HG03280 (cell line): ENCODE measurements around the gene KIF5C.

Experiments
- ATAC-seq: cut with Tn5 transposase; IDR thresholded peaks from one replicate; pipeline ENCODE4 v1.9.1; 2021; ENCODE audit warnings: mild to moderate bottlenecking, moderate library complexity; ENCODE audit not compliant: unreplicated experiment

Gene KIF5C

GRCh38 chr2:149037851-149038250 lies 162.8 kb downstream of the KIF5C start:
- ATAC-seq = no peak

DNA sequence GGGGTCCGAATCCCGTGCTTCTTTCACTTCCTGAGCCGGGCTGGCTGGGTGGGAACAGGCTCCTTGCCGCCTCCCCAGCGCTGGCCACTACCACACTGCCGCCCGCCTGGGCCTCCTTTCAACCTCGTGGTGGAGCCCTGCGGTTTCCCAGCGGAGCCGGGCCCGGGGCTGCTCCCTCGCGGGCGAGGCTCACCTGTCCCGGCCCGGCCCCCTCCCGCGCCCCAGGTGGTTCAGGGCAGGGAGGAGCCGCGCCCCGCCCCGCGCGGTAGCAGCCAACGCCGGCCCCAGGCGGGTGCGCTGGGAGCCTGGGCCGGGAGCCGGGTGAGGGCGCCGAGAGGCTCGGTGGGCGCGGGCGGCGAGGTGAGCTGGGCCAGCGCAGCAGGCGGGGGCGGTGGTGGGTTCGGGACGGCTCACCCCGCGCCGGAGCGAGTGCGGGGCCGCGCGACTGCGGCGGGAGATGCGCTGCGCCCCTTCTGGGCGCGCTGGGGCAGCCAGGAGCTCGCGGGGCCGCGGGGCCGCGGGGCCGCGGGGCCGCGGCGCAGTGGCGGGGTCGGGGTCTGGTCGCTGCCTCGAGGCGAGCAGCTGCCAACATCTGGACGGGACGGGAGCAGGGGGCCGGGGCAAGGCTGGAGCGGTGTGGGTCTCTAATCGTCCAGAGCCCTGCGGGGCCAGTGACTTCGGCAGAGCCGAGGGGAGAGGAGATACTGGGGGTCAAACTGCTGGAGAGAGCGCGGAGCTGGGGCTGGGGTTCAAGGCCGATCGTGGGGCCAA lies 163.6 kb downstream of the KIF5C start, which contains the start of gene LYPD6B:
Gene LYPD6B (plus strand): TSS at position 258 of the 771 bp plus-strand sequence. CDS start 92,250 bp downstream, outside the sequence.
- peak; percentile 53 for ATAC-seq

DNA sequence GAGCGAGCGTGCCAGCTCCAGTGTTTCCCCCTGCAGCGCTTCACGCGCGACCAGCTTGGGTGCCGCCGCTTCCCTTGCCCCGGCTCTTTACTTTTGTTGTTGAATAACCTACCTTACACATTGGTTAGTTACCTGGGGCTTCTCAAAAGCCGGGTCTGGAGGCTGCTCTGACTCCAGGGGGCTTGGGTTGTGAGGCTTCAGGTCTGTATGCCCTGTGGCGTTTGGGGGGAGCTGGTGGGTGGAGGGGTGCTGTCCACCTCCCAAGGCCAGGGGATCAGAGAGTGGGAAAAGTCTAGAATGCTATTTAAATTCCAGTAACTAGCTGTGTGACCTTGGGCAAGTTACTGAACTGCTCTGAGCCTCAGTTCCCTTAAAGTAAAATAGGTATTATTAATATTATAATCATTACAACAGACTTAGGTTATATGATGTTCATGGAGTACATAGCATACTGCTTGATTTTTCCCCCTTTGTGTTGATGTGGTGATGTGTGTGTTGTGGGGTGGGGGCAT lies 164.2 kb downstream of the KIF5C start:
- ATAC-seq = no peak

DNA sequence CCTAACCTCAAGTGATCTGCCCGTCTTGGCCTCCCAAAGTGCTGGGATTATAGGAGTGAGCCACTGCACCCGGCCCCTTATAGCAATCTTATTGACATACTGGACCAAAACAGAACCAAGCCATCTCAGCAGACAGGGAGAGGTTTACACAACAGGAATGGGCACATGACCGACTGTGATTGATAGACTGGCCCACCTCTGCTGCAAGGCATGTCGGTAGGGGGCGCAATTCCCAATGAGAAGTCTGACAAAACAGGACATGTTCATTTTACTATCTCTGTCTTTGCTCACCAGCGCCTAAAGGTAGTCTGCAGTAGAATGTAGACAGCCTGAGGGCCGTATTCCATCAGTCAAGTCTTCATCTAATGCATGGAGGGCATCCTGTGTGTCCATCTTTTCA lies 165.4 kb downstream of the KIF5C start:
- ATAC-seq = peak; percentile 47

DNA sequence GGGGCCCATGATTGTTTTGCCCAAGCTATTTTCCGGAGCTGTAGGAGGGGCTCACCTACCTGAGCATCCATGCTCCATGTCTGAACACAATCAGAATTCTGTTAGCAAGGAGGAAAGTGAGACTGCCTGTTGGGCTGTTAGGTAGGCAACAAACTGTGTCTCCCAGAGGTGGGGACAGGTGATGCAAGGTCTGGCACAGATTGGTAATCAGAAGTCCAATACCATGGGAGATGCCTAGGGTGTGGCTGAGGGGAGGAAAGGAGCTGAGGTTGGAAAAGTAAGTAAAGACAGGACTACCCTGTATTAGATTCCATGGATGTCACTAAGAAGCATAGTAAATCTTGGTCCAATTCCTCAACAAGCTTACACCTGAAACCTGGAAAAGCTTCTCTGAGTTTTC lies 166.5 kb downstream of the KIF5C start:
- ATAC-seq = no peak

DNA sequence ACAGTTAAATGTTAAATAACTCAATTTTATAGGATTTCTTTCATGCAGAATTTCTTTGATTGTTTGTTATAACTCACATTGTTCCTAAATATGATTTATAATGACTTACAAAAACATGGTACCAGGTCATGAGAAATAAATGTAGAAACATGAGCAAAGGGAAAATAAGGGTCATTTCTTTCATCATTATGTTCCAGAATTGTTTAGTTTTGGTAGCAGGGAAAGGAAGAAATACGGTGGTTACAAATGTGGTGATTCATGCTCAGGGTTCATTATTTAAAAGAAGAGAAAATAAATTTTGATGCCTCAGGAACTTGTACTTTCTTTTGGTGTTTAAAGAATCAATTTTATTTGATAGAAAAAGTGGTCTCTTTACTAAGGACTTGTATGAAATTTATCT lies 167.9 kb downstream of the KIF5C start:
- no peak for ATAC-seq

DNA sequence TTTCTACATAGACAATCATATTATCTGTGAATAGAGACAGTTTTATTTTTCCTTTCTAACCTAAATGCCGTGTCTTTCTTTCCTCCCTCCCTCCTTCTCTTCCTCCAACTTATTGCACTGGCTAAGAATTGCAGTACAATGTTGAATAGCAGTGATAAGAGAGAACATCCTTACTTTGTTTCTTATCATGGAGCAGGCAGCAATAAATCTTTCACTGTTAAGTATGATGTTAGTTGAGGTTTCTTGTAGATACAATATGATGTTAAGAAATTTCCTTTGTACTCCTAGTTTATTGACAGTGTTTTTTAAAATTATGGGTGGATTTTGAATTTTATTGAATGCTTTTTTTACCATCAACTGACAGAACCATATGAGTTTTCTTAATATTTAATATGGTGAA lies 169.5 kb downstream of the KIF5C start:
- ATAC-seq = no peak

DNA sequence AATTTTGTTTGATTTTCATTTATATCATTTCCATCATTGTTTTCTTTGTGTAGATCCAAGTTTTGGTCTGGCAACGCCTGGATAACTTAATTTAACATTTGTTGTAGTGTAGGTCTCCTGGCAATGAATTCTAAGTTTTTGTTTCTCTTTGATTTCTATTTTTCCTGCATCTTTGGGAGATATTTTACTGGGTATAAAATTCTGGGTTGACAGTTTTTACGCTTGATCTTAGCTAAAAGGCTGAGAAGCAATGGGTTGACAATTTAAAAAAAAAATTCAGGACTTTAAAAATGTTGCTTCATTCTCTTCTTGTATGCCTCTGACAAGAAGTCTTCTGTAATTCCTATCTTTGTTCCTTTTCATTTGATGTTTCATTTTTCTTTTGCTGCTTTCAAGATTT lies 172.1 kb downstream of the KIF5C start:
- no peak for ATAC-seq

DNA sequence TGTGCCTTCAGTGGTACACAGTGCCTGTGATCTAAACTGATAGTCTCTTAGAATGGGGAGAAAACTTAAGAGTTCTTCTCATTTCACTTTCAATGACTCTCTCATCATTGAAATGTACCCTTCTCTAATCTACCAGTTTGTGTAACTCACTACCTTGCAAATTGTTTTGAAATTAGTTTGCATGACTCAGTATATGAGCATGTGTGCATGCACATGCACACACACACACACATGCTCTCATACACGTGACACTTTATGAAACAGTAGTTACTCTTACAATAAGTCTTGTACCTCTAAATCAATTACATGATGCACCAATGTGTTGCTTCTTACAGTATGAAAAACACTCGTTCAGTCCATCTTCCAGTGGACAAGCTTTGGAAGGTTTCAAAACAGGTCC lies 174.1 kb downstream of the KIF5C start:
- ATAC-seq = no peak

DNA sequence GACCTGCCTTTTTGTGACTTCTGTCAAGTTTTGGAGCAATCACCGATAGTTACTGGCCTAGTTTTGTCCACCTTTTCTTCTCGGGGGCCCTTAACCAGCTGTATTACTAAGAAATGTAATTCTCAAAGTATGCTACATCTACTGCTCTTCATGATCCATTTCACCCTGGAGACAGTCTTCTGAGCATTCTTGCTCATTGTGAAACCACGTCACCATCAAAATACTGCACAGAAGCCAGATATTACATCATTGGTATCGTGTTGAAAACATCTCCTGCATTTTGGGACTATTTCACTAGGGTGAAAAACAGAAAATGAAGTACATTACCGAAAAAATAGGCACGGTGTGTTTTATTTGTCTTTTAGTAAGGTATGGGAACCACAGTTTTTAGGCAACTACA lies 175.2 kb downstream of the KIF5C start:
- ATAC-seq = peak; percentile 94

- ATAC-seq = no peak
Observed at GRCh38 chr2:149055751-149056150, 180.7 kb downstream of the KIF5C start.

- ATAC-seq = no peak
Observed at GRCh38 chr2:149056541-149057255, 181.7 kb downstream of the KIF5C start.

- no peak for ATAC-seq
Observed at GRCh38 chr2:149057401-149057800, 182.4 kb downstream of the KIF5C start.

- ATAC-seq = no peak
Observed at GRCh38 chr2:149058936-149059335, 183.9 kb downstream of the KIF5C start.

- ATAC-seq = no peak
Observed at GRCh38 chr2:149059822-149060221, 184.8 kb downstream of the KIF5C start.

DNA sequence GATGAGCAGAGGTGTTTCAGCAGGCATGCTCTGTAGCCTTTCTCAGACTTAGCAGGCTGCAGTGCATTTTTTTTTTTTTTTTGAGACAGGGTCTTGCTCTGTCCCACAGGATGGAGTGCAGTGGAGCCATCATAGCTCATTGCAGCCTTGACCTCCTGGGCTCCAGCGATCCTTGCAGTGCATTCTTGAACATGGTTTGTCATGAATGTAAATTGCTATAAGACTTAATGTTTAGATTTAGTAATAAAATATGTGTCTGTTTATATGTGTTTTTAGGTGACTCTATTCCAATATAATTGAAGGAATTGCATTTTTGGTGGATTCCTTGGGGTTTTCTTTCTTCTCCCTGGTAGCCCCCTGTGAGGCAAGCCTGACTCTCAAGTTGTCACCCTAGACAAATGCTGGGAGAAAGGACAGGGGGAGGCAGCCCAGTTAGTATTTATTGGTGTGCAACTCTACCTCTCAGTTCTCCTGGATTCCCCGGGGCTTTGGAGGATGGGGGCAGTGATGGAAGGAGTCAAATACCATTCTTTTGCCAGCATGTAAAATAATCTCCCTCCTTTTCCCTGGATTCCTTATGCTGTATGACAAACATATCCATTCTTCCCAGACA lies 186.2 kb downstream of the KIF5C start:
- ATAC-seq = no peak

GRCh38 chr2:149062531-149062930 lies 187.5 kb downstream of the KIF5C start:
- ATAC-seq = no peak

DNA sequence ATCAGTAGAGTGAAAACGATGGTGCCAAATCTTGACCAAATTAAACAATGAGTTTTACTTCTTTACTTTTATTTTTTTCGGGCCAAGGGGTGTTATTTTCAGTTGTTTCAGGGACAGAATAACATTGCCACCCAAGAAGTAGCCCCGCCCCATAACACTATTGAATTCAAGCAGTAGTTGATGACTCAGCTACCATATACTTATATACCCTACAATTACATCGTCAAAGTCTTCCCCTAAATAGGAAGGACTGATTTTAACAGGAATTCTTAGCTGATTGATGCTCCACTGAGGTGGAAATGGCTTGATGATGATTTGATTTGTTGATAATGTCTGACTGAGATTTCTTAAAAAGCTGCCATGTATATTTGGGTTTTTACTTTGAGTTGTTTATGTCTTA lies 188.2 kb downstream of the KIF5C start:
- ATAC-seq = no peak

GRCh38 chr2:149064365-149064841 lies 189.4 kb downstream of the KIF5C start:
- no peak for ATAC-seq

DNA sequence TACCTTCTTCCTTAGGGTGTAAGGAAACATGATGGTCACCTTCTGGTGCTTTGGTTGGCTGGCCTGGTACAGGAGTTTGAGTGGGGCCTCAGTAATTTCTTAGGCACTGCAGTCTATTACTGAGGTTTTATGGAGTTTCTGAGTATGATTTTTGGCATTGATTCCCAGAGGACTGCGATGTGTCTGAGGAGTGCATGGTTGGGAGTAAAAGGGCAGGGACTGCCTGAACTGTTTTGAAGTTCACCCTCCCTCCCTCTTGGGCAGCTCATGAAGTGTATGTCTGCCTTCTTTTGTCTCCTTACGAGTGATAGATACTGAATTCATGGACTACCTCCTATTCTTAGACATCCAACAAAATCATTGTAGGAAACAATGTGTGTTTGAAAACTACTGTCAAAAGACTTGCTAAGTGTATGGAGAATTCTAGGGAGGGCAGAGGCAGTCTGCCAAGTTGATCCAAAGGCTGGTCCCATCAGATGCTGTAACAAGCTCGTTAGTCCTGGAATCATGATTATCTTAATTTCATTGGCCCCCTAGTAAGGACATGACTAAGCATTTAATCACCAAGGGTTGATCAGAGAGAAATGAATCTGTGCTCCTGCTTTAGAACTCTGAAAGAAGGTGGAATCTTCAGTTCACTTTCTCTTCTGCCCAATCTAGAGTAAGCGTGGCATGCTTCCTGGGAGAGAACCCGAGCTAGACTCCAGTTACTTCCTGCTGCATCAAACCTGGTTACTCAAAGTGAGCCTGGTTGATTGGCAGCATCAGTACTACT lies 190.0 kb downstream of the KIF5C start:
- ATAC-seq = no peak
